DND-41 (cell line): Measurements from ENCODE around the gene KHDC4.

Source experiments
- ATAC-seq: fragments of 200-7000 bp; cut with Tn5 transposase; 3 replicates; pipeline ENCODE4 v1.9.1; 2021; ENCODE audit warnings: low read depth; ENCODE audit not compliant: insufficient read depth
- DNase-seq: peaks from one replicate; pipeline ENCODE4 v3.0.0-alpha.2; 2020
- H2AFZ ChIP-seq: 2 replicates; pipeline ENCODE4 v1.6.0; 2012; ENCODE audit warnings: low read depth, low read length
- H3K27ac ChIP-seq: 2 replicates; pipeline ENCODE4 v1.5.1; 2012; ENCODE audit warnings: low read length, inconsistent platforms
- H3K27me3 ChIP-seq: fragments of 200-600 bp; sonication (generic); 2 replicates; pipeline ENCODE4 v1.6.0; 2012; ENCODE audit warnings: low read length, mild to moderate bottlenecking, inconsistent platforms; ENCODE audit not compliant: insufficient read depth, poor library complexity
- H3K36me3 ChIP-seq: 2 replicates; pipeline ENCODE4 v1.5.1; 2012; ENCODE audit warnings: low read length, inconsistent platforms; ENCODE audit not compliant: insufficient read depth
- H3K4me1 ChIP-seq: 2 replicates; pipeline ENCODE4 v1.5.1; 2012; ENCODE audit warnings: mild to moderate bottlenecking, low read length; ENCODE audit not compliant: insufficient read depth
- H3K4me2 ChIP-seq: 2 replicates; pipeline ENCODE4 v1.6.0; 2012; ENCODE audit warnings: mild to moderate bottlenecking, moderate library complexity, low read length, inconsistent platforms; ENCODE audit not compliant: insufficient read depth
- H3K4me3 ChIP-seq, 2 experiments: fragments of 200-600 bp in 1 of 2; shearing (Covaris generic) in 1 of 2; 2 replicates each; pipeline ENCODE4 v1.5.1; 2012 to 2016; ENCODE audit warnings: inconsistent platforms in 2 of 2, low read length in 2 of 2, mild to moderate bottlenecking in 2 of 2, low read depth in 1 of 2, moderate library complexity in 1 of 2
- H3K79me2 ChIP-seq: 2 replicates; pipeline ENCODE4 v1.6.0; 2012; ENCODE audit warnings: low read length, inconsistent platforms; ENCODE audit not compliant: insufficient read depth
- H3K9ac ChIP-seq: 2 replicates; pipeline ENCODE4 v1.6.0; 2012; ENCODE audit warnings: low read depth, mild to moderate bottlenecking, inconsistent platforms, low read length, moderate library complexity
- H3K9me3 ChIP-seq: 2 replicates; pipeline ENCODE4 v1.5.1; 2012; ENCODE audit warnings: low read length, moderate library complexity, mild to moderate bottlenecking, inconsistent platforms; ENCODE audit not compliant: insufficient read depth, severe bottlenecking
- H4K20me1 ChIP-seq: 2 replicates; pipeline ENCODE4 v1.6.0; 2012; ENCODE audit warnings: low read length; ENCODE audit not compliant: insufficient read depth
- EZH2 ChIP-seq: IDR thresholded peaks from 3 replicates; pipeline ENCODE4 v1.6.1; 2012; ENCODE audit warnings: borderline replicate concordance, low read depth, mild to moderate bottlenecking, moderate library complexity, low read length, inconsistent platforms; ENCODE audit not compliant: severe bottlenecking
- TF ChIP-seq, protein P1 (sequence below): IDR thresholded peaks from 2 replicates; pipeline ENCODE4 v1.5.1; 2012; ENCODE audit warnings: borderline replicate concordance, low read length, moderate library complexity, mild to moderate bottlenecking; ENCODE audit not compliant: poor library complexity, severe bottlenecking; ENCODE audit errors: extremely low read depth

Gene KHDC4

DNA sequence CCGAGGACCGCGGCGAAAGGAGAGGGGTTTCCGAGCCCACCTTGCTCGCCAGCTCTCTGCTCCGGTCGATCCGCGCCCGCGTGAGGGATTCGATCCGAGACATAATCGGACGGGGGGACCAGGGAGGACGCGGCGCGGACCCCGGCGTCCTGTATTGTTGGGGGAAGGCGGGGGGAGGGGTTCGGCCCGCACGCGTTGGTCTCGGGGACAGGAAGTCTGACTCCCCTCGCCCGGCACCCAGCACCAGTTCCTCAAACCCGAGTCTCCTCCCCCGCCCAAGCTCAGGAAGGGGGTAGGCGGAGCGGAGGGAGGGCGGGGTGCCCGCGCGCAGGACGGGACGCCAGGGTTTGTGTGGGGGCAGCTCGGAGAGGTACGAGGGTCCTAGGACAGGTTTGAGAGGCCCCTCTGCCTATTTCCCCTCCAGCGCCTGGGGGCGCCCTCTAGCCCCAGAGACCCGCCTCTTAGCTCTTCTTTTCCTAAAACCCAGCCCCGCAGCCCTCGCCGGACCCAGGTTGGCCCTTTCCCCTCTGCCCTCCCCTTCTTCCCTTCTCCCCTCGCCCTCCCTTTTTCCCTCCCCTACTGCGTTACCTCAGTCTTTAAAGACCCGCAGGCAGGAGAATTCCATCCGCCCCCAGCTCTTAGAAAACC lies 44.2 kb upstream of the KHDC4 start, which contains the start of gene ARHGEF2:
Gene ARHGEF2 (minus strand): TSS at position 223 of the 648 bp plus-strand sequence. CDS start 120 bp downstream, at position 103.
- peak; percentile 70 for ATAC-seq
- peaks cover 52% of the 10 kb centered on the region for H3K79me2 ChIP-seq
- peaks cover 33% of the 10 kb centered on the region for H4K20me1 ChIP-seq
- H3K4me3 ChIP-seq = peak within 1 kb of the TSS; percentile 52 to 73
- H2AFZ ChIP-seq = peak within 1 kb of the TSS; percentile 81
- peak within 1 kb of the TSS; percentile 97 for H3K27ac ChIP-seq
- peaks cover 16% of the 10 kb centered on the region for H3K36me3 ChIP-seq
- peak within 1 kb of the TSS; percentile 80 for H3K4me2 ChIP-seq
- DNase-seq = peak; percentile 90
- H3K4me1 ChIP-seq = peaks cover 53% of the 10 kb centered on the region
- peak within 1 kb of the TSS; percentile 90 for H3K9ac ChIP-seq
- no peak for TF ChIP-seq EZH2
- TF ChIP-seq, protein P1, sequence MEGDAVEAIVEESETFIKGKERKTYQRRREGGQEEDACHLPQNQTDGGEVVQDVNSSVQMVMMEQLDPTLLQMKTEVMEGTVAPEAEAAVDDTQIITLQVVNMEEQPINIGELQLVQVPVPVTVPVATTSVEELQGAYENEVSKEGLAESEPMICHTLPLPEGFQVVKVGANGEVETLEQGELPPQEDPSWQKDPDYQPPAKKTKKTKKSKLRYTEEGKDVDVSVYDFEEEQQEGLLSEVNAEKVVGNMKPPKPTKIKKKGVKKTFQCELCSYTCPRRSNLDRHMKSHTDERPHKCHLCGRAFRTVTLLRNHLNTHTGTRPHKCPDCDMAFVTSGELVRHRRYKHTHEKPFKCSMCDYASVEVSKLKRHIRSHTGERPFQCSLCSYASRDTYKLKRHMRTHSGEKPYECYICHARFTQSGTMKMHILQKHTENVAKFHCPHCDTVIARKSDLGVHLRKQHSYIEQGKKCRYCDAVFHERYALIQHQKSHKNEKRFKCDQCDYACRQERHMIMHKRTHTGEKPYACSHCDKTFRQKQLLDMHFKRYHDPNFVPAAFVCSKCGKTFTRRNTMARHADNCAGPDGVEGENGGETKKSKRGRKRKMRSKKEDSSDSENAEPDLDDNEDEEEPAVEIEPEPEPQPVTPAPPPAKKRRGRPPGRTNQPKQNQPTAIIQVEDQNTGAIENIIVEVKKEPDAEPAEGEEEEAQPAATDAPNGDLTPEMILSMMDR = peak; percentile 58
- H3K9me3 ChIP-seq = no peaks in the 10 kb centered on the region
- H3K27me3 ChIP-seq = no peaks in the 10 kb centered on the region

GRCh38 chr1:155977690-155978324 lies 43.6 kb upstream of the KHDC4 start:
- peak; percentile 58 for DNase-seq
- peaks cover 22% of the 10 kb centered on the region for H3K36me3 ChIP-seq
- H4K20me1 ChIP-seq = peaks cover 39% of the 10 kb centered on the region
- no peak for TF ChIP-seq EZH2
- TF ChIP-seq, protein P1 = no peak
- H3K4me2 ChIP-seq = peak overlapping the region; percentile 80
- peaks cover 58% of the 10 kb centered on the region for H3K4me1 ChIP-seq
- peak overlapping the region; percentile 81 for H2AFZ ChIP-seq
- H3K9me3 ChIP-seq = no peaks in the 10 kb centered on the region
- peak overlapping the region; percentile 90 for H3K9ac ChIP-seq
- peak overlapping the region; percentile 97 for H3K27ac ChIP-seq
- peak overlapping the region; percentile 52 to 73 for H3K4me3 ChIP-seq
- no peaks in the 10 kb centered on the region for H3K27me3 ChIP-seq
- peaks cover 58% of the 10 kb centered on the region for H3K79me2 ChIP-seq
- peak; percentile 27 for ATAC-seq

GRCh38 chr1:155976913-155977689 lies 42.9 kb upstream of the KHDC4 start:
- DNase-seq (peak; percentile 36), ATAC-seq (peak; percentile 4; the same call in 2 of the 3 replicates)
- no peak overlapping the region for H2AFZ ChIP-seq
- no peaks in the 10 kb centered on the region for H3K9me3 ChIP-seq
- peak overlapping the region; percentile 97 for H3K27ac ChIP-seq
- H3K27me3 ChIP-seq = no peaks in the 10 kb centered on the region
- H3K9ac ChIP-seq = peak overlapping the region; percentile 90
- peak overlapping the region; percentile 80 for H3K4me2 ChIP-seq
- H3K36me3 ChIP-seq = peaks cover 29% of the 10 kb centered on the region
- peak overlapping the region; percentile 52 to 73 for H3K4me3 ChIP-seq
- H3K79me2 ChIP-seq = peaks cover 65% of the 10 kb centered on the region
- peaks cover 46% of the 10 kb centered on the region for H4K20me1 ChIP-seq
- TF ChIP-seq, protein P1 = no peak
- TF ChIP-seq EZH2 = no peak
- H3K4me1 ChIP-seq = peaks cover 60% of the 10 kb centered on the region
